ENCODE data around the gene SLC29A3. TPM values are rescaled to one million over a fixed set of nuclear protein-coding genes. Genes with fewer than 3 reads are reported as not detected.

Gene SLC29A3
- total RNA-seq, 1 donor from 2014 or later, result 11.4 TPM

GRCh38 chr10:71281646-71282322, 37.3 kb upstream of the SLC29A3 start:
- Mint-ChIP-seq H3K4me1 (peaks cover 19% of the 10 kb centered on the region), H3K36me3 (peaks cover 19% of the 10 kb centered on the region), H3K27me3 (ENCODE audit: low read depth) (no peaks in the 10 kb centered on the region), H3K4me3 (no peak overlapping the region), H3K9me3 (no peaks in the 10 kb centered on the region), H3K27ac (no peak overlapping the region)
- TF ChIP-seq, protein P1, sequence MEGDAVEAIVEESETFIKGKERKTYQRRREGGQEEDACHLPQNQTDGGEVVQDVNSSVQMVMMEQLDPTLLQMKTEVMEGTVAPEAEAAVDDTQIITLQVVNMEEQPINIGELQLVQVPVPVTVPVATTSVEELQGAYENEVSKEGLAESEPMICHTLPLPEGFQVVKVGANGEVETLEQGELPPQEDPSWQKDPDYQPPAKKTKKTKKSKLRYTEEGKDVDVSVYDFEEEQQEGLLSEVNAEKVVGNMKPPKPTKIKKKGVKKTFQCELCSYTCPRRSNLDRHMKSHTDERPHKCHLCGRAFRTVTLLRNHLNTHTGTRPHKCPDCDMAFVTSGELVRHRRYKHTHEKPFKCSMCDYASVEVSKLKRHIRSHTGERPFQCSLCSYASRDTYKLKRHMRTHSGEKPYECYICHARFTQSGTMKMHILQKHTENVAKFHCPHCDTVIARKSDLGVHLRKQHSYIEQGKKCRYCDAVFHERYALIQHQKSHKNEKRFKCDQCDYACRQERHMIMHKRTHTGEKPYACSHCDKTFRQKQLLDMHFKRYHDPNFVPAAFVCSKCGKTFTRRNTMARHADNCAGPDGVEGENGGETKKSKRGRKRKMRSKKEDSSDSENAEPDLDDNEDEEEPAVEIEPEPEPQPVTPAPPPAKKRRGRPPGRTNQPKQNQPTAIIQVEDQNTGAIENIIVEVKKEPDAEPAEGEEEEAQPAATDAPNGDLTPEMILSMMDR (IDR thresholded peaks at IDR 0.05; ENCODE audit: unreplicated experiment), result no peak
- DNase-seq (ENCODE audit: low spot score in 2 of 2, unreplicated experiment in 2 of 2), result no peak

- H3K27ac Mint-ChIP-seq, result no peak overlapping the region
Measured at GRCh38 chr10:71282323-71282680, 36.8 kb upstream of the SLC29A3 start.

DNA sequence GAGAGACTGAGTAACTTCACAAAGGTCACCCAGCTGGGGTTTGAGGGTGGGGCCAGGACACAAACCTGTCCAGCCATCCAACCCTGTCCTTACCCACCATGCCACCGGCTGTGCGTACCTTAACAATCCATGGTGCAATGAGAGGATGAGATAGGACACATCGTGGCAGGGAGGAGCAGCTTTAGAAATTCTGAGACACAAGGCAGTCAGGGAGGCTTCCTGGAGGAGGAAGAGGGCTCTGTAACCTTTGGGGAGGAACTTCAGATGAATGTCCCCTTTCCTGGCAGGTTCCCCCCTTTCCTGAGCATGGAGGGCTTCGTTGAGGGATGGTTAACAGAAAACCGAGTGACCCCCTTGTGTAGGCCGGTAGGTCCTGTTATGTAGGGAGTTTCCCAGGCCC, 35.6 kb upstream of the SLC29A3 start:
- no peaks in the 10 kb centered on the region for H3K27me3 Mint-ChIP-seq (ENCODE audit: low read depth)
- H3K4me3 Mint-ChIP-seq, result no peak overlapping the region
- no peak for DNase-seq (ENCODE audit: low spot score in 2 of 2, unreplicated experiment in 2 of 2)
- TF ChIP-seq, protein P1 (IDR thresholded peaks at IDR 0.05; ENCODE audit: unreplicated experiment), result no peak
- peaks cover 5% of the 10 kb centered on the region for H3K4me1 Mint-ChIP-seq
- H3K27ac Mint-ChIP-seq, result no peak overlapping the region
- peaks cover 23% of the 10 kb centered on the region for H3K36me3 Mint-ChIP-seq
- H3K9me3 Mint-ChIP-seq, result no peaks in the 10 kb centered on the region

More at GRCh38 chr10:71282323-71282680, 36.8 kb upstream of the SLC29A3 start:
- Mint-ChIP-seq H3K36me3 (peaks cover 19% of the 10 kb centered on the region), H3K9me3 (no peaks in the 10 kb centered on the region), H3K4me1 (peaks cover 14% of the 10 kb centered on the region), H3K4me3 (no peak overlapping the region), H3K27me3 (ENCODE audit: low read depth) (no peaks in the 10 kb centered on the region)
- TF ChIP-seq, protein P1 (IDR thresholded peaks at IDR 0.05; ENCODE audit: unreplicated experiment), result no peak
- no peak for DNase-seq (ENCODE audit: low spot score in 2 of 2, unreplicated experiment in 2 of 2)

GRCh38 chr10:71283876-71284275, 35.2 kb upstream of the SLC29A3 start:
- Mint-ChIP-seq H3K4me3 (no peak overlapping the region), H3K36me3 (peaks cover 26% of the 10 kb centered on the region), H3K27me3 (ENCODE audit: low read depth) (no peaks in the 10 kb centered on the region), H3K27ac (peak overlapping the region; percentile 71), H3K4me1 (peaks cover 4% of the 10 kb centered on the region), H3K9me3 (no peaks in the 10 kb centered on the region)
- TF ChIP-seq, protein P1 (IDR thresholded peaks at IDR 0.05; ENCODE audit: unreplicated experiment), result no peak
- no peak for DNase-seq (ENCODE audit: low spot score in 2 of 2, unreplicated experiment in 2 of 2)

DNA sequence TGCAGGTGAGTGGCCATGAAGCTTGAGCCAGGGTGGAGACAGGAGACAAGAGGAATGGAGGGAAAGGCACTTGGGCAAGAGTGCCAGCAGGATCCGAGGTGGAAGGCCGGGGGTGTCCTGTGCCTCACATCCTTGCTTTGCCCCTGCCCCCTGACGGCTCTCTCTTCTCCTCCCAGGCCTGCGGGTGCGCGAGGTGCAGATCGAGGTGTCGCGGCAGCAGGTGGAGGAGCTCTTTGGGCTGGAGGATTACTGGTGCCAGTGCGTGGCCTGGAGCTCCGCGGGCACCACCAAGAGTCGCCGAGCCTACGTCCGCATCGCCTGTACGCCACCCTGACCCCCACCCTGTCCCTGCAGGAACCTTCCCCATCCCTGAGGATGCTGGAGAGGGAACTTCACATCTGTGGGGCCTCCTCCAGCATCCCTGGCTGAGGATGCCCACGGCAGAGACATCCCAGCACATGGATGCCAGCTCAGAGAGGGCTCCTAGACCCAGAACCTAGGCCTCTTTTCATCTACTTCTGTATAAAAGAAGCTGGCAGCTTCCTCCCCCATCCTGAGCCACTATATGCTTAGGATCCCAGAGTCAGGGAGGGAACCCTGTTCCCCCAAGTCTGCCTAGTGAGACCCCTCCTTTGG, 34.4 kb upstream of the SLC29A3 start:
- TF ChIP-seq, protein P1 (IDR thresholded peaks at IDR 0.05; ENCODE audit: unreplicated experiment), result no peak
- H3K27ac Mint-ChIP-seq, result no peak overlapping the region
- no peaks in the 10 kb centered on the region for H3K27me3 Mint-ChIP-seq (ENCODE audit: low read depth)
- peaks cover 2% of the 10 kb centered on the region for H3K4me1 Mint-ChIP-seq
- DNase-seq (ENCODE audit: low spot score in 2 of 2, unreplicated experiment in 2 of 2), result no peak
- no peak overlapping the region for H3K4me3 Mint-ChIP-seq
- H3K9me3 Mint-ChIP-seq, result no peaks in the 10 kb centered on the region
- peaks cover 27% of the 10 kb centered on the region for H3K36me3 Mint-ChIP-seq

All from mesothelial cell of epicardium (in vitro differentiated cells).